Measurements from ENCODE around the gene MEA1. TPM values are rescaled to one million over a fixed set of nuclear protein-coding genes. Genes with fewer than 3 reads are reported as not detected.

MEA1 gene
- total and polyA plus RNA-seq, 7 donors, result 20.3 to 95.2 (median 27.5) TPM

GRCh38 chr6:43054206-43054943 lies 40.6 kb upstream of the MEA1 start:
- DNase-seq, result no peak
- no peaks in the 10 kb centered on the region for H3K27me3 ChIP-seq (ENCODE audit: insufficient read depth in 3 of 3, low read length in 2 of 3)
- ATAC-seq, result peak in 3 of 4 donors; percentile 13 to 23 (median 17)
- peak overlapping the region; percentile 80 for H3K4me3 ChIP-seq
- H3K27ac ChIP-seq, result peak overlapping the region; percentile 90
- WGBS, 3 donors, result 44 to 51% (median 49%) methylated on average over 17 of the region's 17 CpGs
- H3K9me3 ChIP-seq, result no peaks in the 10 kb centered on the region
- peaks cover 18% of the 10 kb centered on the region for H3K4me1 ChIP-seq
- TF ChIP-seq CTCF (IDR thresholded peaks at IDR 0.05), result no peak
- intact Hi-C loops (cut with DNase I), result loop anchor here in 1 of 2 donors (5.0 kb wide), 1 partner anchor 37 kb away; no protein-coding TSS in a partner anchor
- peaks cover 0 to 54% of the 10 kb centered on the region in 2 donors for H3K36me3 ChIP-seq (ENCODE audit: insufficient read depth in 1 of 2, low read depth in 1 of 2)

DNA sequence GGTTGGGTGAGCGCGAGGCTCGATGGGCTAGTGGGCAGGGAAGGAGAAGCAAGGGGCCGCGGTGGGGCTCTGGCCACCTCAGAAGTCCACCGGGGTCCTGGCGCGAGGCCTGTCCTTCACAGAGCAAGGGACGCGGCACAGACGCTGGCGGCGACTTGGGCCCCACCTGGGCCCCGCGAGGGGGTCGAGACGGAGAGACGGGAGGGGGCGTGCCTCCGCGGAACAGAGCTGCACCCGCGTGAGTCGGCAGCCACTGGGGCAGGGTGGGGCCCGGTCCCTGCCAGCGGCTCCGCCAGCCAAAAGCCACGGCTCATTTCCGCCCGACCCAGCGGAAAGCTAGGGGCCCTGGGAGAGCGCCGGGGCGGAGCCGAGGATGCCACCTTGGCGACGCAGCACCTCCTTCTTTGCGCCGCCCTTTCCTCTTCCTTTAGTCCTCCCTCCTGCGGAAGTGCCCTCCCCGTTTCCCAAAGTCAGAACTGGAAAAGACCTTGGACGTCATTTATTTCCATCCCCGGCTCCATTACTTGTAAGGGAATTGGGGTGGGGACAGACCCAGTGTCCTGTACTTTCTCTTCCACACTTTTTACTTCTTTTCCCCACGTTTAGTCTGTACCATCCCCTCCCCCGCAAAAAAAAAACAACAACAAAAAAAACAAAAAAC lies 39.9 kb upstream of the MEA1 start, which contains the start of gene CUL7:
Gene CUL7, minus strand, starts transcription at position 307 of the 661 bp plus-strand sequence. CDS start 1,063 bp downstream, outside the sequence.
- Histone ChIP-seq H3K9me3 (no peaks in the 10 kb centered on the region), H3K27me3 (ENCODE audit: insufficient read depth in 3 of 3, low read length in 2 of 3) (no peaks in the 10 kb centered on the region), H3K4me1 (peaks cover 17% of the 10 kb centered on the region), H3K27ac (peak within 1 kb of the TSS; percentile 90), H3K4me3 (peak within 1 kb of the TSS; percentile 80), H3K36me3 (ENCODE audit: insufficient read depth in 1 of 2, low read depth in 1 of 2) (peaks cover 0 to 61% of the 10 kb centered on the region in 2 donors)
- 1 to 4% (median 2%) methylated on average over 20 to 45 of the region's 45 CpGs for WGBS, 3 donors
- intact Hi-C loops (cut with DNase I), result loop anchor here (2.0 to 5.0 kb wide), 3 partner anchors 17 to 37 kb away; no protein-coding TSS in a partner anchor
- DNase-seq, result peak; percentile 92 to 96
- no peak for TF ChIP-seq CTCF (IDR thresholded peaks at IDR 0.05)
- ATAC-seq, result peak; percentile 94 to 96 (median 94)

GRCh38 chr6:43052842-43053544 lies 39.2 kb upstream of the MEA1 start:
- Histone ChIP-seq H3K36me3 (ENCODE audit: insufficient read depth in 1 of 2, low read depth in 1 of 2) (peaks cover 3 to 67% of the 10 kb centered on the region in 2 donors), H3K9me3 (no peaks in the 10 kb centered on the region), H3K27ac (peak overlapping the region; percentile 90), H3K27me3 (ENCODE audit: insufficient read depth in 3 of 3, low read length in 2 of 3) (no peaks in the 10 kb centered on the region), H3K4me3 (peak overlapping the region; percentile 80), H3K4me1 (peaks cover 10% of the 10 kb centered on the region)
- no peak for TF ChIP-seq CTCF (IDR thresholded peaks at IDR 0.05)
- WGBS, 3 donors, result 17 to 18% (median 17%) methylated on average over 21 to 22 of the region's 22 CpGs
- intact Hi-C loops (cut with DNase I), result loop anchor here (2.0 to 5.0 kb wide), 3 partner anchors 16 to 36 kb away; no protein-coding TSS in a partner anchor
- DNase-seq (peak in 1 of 2 donors; percentile 63), ATAC-seq (peak; percentile 45 to 57 (median 45))

GRCh38 chr6:43052225-43052841 lies 38.6 kb upstream of the MEA1 start:
- Histone ChIP-seq H3K27ac (peak overlapping the region; percentile 90), H3K4me1 (peaks cover 4% of the 10 kb centered on the region), H3K4me3 (peak overlapping the region; percentile 80), H3K27me3 (ENCODE audit: insufficient read depth in 3 of 3, low read length in 2 of 3) (no peaks in the 10 kb centered on the region), H3K9me3 (no peaks in the 10 kb centered on the region), H3K36me3 (ENCODE audit: insufficient read depth in 1 of 2, low read depth in 1 of 2) (peaks cover 5 to 68% of the 10 kb centered on the region in 2 donors)
- no peak for DNase-seq
- TF ChIP-seq CTCF (IDR thresholded peaks at IDR 0.05), result no peak
- 72 to 83% (median 72%) methylated on average over 19 of the region's 19 CpGs for WGBS, 3 donors
- no peak for ATAC-seq
- intact Hi-C loops (cut with DNase I), result loop anchor here (2.0 to 5.0 kb wide), 3 partner anchors 16 to 36 kb away; no protein-coding TSS in a partner anchor

Data from psoas muscle (tissue), 8 donors.